Measurements from ENCODE around the gene ISYNA1. TPM values are rescaled to one million over a fixed set of nuclear protein-coding genes. Genes with fewer than 3 reads are reported as not detected.
A peak's percentile ranks its signal among the peaks of the same experiment; 100 is the strongest.

Gene ISYNA1
- total and polyA plus RNA-seq, 2 experiments from 2014 or later, result 191 to 208 TPM

GRCh38 chr19:18434411-18435175 lies 3.3 kb downstream of the ISYNA1 start:
- Histone ChIP-seq H3F3A (replicated peaks; ENCODE audit: low read depth) (peaks cover 27% of the 10 kb centered on the region; the same call in 1 of the 2 replicates), H3K36me3 (ENCODE audit: insufficient read depth) (no peaks in the 10 kb centered on the region), H3K9me2 (ENCODE audit: insufficient read depth) (no peaks in the 10 kb centered on the region), H3K27me3 (ENCODE audit: insufficient read depth) (no peaks in the 10 kb centered on the region), H3K27ac (ENCODE audit: low read depth) (no peak overlapping the region), H2AFZ (no peak overlapping the region), H3K4me1 (ENCODE audit: insufficient read depth) (peaks cover 50% of the 10 kb centered on the region), H3K79me2 (replicated peaks; ENCODE audit: insufficient read depth) (no peaks in the 10 kb centered on the region), H3K4me2 (peak overlapping the region; percentile 83), H4K20me1 (replicated peaks; ENCODE audit: insufficient read depth) (peaks cover 3% of the 10 kb centered on the region), H3K4me3 (peak overlapping the region; percentile 66)
- Mint-ChIP-seq H3K4me1 (peaks cover 31% of the 10 kb centered on the region), H3K9me3 (no peaks in the 10 kb centered on the region), H3K27me3 (ENCODE audit: insufficient read depth, low read depth, poor library complexity) (peaks cover 32% of the 10 kb centered on the region), H3K36me3 (ENCODE audit: low read depth) (peaks cover 18% of the 10 kb centered on the region), H3K4me3 (peak overlapping the region; percentile 66), H3K27ac (no peak overlapping the region)
- DNase-seq (ENCODE audit: low spot score), result peak; percentile 32
- TF ChIP-seq NANOG (IDR thresholded peaks at IDR 0.05; ENCODE audit: borderline replicate concordance) (no peak), ETS1 (IDR thresholded peaks at IDR 0.05) (no peak), CTCF (conservative IDR thresholded peaks at IDR 0.05; ENCODE audit: low read depth in 2 of 2) (no peak), CREB1 (CRISPR knock-in tag; IDR thresholded peaks at IDR 0.05; ENCODE audit: low read depth) (no peak), STAT1 (IDR thresholded peaks at IDR 0.05; ENCODE audit: unreplicated experiment) (no peak), POLR2AphosphoS5 (IDR thresholded peaks at IDR 0.05; ENCODE audit: low read depth) (no peak; the same call in 1 of the 2 replicates), EZH2 (IDR thresholded peaks at IDR 0.05; ENCODE audit: low read depth, unreplicated experiment) (no peak), REST (IDR thresholded peaks at IDR 0.05; ENCODE audit: unreplicated experiment) (no peak), JUNB (IDR thresholded peaks at IDR 0.05; ENCODE audit: unreplicated experiment) (no peak), ZNF331 (CRISPR knock-in tag; IDR thresholded peaks at IDR 0.05; ENCODE audit: low read depth) (no peak), ZNF114 (CRISPR knock-in tag; IDR thresholded peaks at IDR 0.05) (no peak), EZH2phosphoT487 (IDR thresholded peaks at IDR 0.05; ENCODE audit: unreplicated experiment) (no peak)
- TF ChIP-seq, protein P1, sequence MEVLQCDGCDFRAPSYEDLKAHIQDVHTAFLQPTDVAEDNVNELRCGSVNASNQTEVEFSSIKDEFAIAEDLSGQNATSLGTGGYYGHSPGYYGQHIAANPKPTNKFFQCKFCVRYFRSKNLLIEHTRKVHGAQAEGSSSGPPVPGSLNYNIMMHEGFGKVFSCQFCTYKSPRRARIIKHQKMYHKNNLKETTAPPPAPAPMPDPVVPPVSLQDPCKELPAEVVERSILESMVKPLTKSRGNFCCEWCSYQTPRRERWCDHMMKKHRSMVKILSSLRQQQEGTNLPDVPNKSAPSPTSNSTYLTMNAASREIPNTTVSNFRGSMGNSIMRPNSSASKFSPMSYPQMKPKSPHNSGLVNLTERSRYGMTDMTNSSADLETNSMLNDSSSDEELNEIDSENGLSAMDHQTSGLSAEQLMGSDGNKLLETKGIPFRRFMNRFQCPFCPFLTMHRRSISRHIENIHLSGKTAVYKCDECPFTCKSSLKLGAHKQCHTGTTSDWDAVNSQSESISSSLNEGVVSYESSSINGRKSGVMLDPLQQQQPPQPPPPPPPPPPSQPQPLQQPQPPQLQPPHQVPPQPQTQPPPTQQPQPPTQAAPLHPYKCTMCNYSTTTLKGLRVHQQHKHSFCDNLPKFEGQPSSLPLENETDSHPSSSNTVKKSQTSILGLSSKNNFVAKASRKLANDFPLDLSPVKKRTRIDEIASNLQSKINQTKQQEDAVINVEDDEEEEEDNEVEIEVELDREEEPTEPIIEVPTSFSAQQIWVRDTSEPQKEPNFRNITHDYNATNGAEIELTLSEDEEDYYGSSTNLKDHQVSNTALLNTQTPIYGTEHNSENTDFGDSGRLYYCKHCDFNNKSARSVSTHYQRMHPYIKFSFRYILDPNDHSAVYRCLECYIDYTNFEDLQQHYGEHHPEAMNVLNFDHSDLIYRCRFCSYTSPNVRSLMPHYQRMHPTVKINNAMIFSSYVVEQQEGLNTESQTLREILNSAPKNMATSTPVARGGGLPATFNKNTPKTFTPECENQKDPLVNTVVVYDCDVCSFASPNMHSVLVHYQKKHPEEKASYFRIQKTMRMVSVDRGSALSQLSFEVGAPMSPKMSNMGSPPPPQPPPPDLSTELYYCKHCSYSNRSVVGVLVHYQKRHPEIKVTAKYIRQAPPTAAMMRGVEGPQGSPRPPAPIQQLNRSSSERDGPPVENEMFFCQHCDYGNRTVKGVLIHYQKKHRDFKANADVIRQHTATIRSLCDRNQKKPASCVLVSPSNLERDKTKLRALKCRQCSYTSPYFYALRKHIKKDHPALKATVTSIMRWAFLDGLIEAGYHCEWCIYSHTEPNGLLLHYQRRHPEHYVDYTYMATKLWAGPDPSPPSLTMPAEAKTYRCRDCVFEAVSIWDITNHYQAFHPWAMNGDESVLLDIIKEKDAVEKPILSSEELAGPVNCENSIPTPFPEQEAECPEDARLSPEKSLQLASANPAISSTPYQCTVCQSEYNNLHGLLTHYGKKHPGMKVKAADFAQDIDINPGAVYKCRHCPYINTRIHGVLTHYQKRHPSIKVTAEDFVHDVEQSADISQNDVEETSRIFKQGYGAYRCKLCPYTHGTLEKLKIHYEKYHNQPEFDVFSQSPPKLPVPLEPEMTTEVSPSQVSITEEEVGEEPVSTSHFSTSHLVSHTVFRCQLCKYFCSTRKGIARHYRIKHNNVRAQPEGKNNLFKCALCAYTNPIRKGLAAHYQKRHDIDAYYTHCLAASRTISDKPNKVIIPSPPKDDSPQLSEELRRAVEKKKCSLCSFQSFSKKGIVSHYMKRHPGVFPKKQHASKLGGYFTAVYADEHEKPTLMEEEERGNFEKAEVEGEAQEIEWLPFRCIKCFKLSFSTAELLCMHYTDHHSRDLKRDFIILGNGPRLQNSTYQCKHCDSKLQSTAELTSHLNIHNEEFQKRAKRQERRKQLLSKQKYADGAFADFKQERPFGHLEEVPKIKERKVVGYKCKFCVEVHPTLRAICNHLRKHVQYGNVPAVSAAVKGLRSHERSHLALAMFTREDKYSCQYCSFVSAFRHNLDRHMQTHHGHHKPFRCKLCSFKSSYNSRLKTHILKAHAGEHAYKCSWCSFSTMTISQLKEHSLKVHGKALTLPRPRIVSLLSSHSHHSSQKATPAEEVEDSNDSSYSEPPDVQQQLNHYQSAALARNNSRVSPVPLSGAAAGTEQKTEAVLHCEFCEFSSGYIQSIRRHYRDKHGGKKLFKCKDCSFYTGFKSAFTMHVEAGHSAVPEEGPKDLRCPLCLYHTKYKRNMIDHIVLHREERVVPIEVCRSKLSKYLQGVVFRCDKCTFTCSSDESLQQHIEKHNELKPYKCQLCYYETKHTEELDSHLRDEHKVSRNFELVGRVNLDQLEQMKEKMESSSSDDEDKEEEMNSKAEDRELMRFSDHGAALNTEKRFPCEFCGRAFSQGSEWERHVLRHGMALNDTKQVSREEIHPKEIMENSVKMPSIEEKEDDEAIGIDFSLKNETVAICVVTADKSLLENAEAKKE (CRISPR knock-in tag; IDR thresholded peaks at IDR 0.05), result no peak
- ATAC-seq, result no peak
